HG02571 (cell line): Measurements from ENCODE around the gene LGALS3.

Experiments
- ATAC-seq: cut with Tn5 transposase; IDR thresholded peaks from one replicate; pipeline ENCODE4 v1.9.1; 2021; ENCODE audit warnings: mild to moderate bottlenecking, moderate library complexity; ENCODE audit not compliant: unreplicated experiment

Gene LGALS3

GRCh38 chr14:55188686-55189295 lies 59.7 kb downstream of the LGALS3 start:
- ATAC-seq, result no peak

GRCh38 chr14:55190906-55191202 lies 61.8 kb downstream of the LGALS3 start:
- ATAC-seq, result no peak

GRCh38 chr14:55191203-55192053 lies 62.4 kb downstream of the LGALS3 start, which contains the start of gene DLGAP5:
DLGAP5 (minus strand) TSS chr14:55191585; CDS start chr14:55189179, 2,406 bp downstream.
- ATAC-seq, result peak; percentile 99

GRCh38 chr14:55192054-55192621 lies 63.1 kb downstream of the LGALS3 start:
- ATAC-seq, result no peak

- no peak for ATAC-seq
Measured at GRCh38 chr14:55194656-55195355, 65.8 kb downstream of the LGALS3 start.
